K562 (cell line): ENCODE results near the gene CAPZB. TPM values are rescaled to one million over a fixed set of nuclear protein-coding genes. Genes with fewer than 3 reads are reported as not detected.

ENCODE experiments used
- ATAC-seq: fragments of 200-7000 bp; cut with Tn5 transposase; 3 replicates; pipeline ENCODE4 v1.9.1; 2020; ENCODE audit warnings: moderate library complexity
- BruUV-seq: library from RNA; stranded (reverse); fragments of 400-500 nt; replicated peaks from 2 replicates; lab custom pipeline; 2021; lab: Mats Ljungman, UMichigan
- CTCF ChIA-PET: fragments of 300-600 bp; formaldehyde crosslinking; extraction: SDS; loops from one replicate; lab custom pipeline; 2021; ENCODE audit warnings: low intra/inter-chr PET ratio; lab: Yijun Ruan, JAX
- POLR2A ChIA-PET: fragments of 300-600, 350-650 bp; sonication (Branson Sonifier 250); formaldehyde crosslinking; extraction: SDS; loops from one replicate; lab custom pipeline; 2021; ENCODE audit warnings: antibody characterized with exemption, inconsistent platforms; lab: Yijun Ruan, JAX
- DNase-seq, 4 experiments: peaks; one replicate each; pipeline versions ENCODE4 v3.0.0 to v3.0.0-alpha.2; 2011 to 2018; ENCODE audit warnings: low spot score in 3 of 4, mixed read lengths in 3 of 4; ENCODE audit errors: extremely low read depth in 1 of 4
- FAIRE-seq: peaks from 2 replicates; lab custom pipeline; 2011; peaks lifted over from hg19 to GRCh38; lab: Jason Lieb, UNC
- H2AFZ ChIP-seq: 2 replicates; pipeline ENCODE4 v1.6.0; 2011; ENCODE audit warnings: low read depth, low read length, control low read depth, inconsistent platforms
- H3K27ac ChIP-seq: fragments of 200-600 bp; 3 replicates; pipeline ENCODE4 v1.8.0; 2011; ENCODE audit warnings: low read depth, mild to moderate bottlenecking, control low read depth, inconsistent platforms, low read length, moderate library complexity, mixed read lengths; ENCODE audit errors: extremely low read depth
- H3K27me3 ChIP-seq, 2 experiments: fragments of 300-600 bp in 1 of 2; 2 replicates in 1 of 2; 3 replicates in 1 of 2; pipeline versions ENCODE4 v1.6.0 to v1.8.0; 2011; ENCODE audit warnings: inconsistent platforms in 2 of 2, low read length in 2 of 2, mild to moderate bottlenecking in 1 of 2, mixed read lengths in 1 of 2, moderate library complexity in 1 of 2; ENCODE audit not compliant: control insufficient read depth in 2 of 2, insufficient read depth in 2 of 2
- H3K36me3 ChIP-seq: fragments of 300-600 bp; 3 replicates; pipeline ENCODE4 v1.8.0; 2011; ENCODE audit warnings: mild to moderate bottlenecking, low read length, inconsistent platforms; ENCODE audit not compliant: control insufficient read depth, insufficient read depth
- H3K4me1 ChIP-seq, 2 experiments: fragments of 200-600 bp in 1 of 2; replicated peaks in 1 of 2; 2 replicates in 1 of 2; 3 replicates in 1 of 2; pipeline versions ENCODE4 v1.5.1 to v1.8.0; 2011; ENCODE audit warnings: inconsistent platforms in 2 of 2, low read length in 2 of 2, mild to moderate bottlenecking in 1 of 2, mixed read lengths in 1 of 2, moderate library complexity in 1 of 2; ENCODE audit not compliant: control insufficient read depth in 2 of 2, insufficient read depth in 2 of 2
- H3K4me2 ChIP-seq: 2 replicates; pipeline ENCODE4 v1.6.1; 2011; ENCODE audit warnings: low read length, control low read depth, inconsistent platforms, mixed read lengths; ENCODE audit not compliant: insufficient read depth
- H3K4me3 ChIP-seq: fragments of 200-600 bp; sonication (generic), shearing (Covaris generic); 2 replicates; pipeline ENCODE4 v1.5.1; 2016; ENCODE audit warnings: control low read depth, inconsistent platforms
- H3K79me2 ChIP-seq: fragments of 200-600 bp; 3 replicates; pipeline ENCODE4 v1.8.0; 2011; ENCODE audit warnings: low read length, inconsistent platforms; ENCODE audit not compliant: control insufficient read depth, insufficient read depth
- H3K9ac ChIP-seq, 2 experiments: 2 replicates each; pipeline versions ENCODE4 v1.6.0 to v1.6.1; 2011; ENCODE audit warnings: low read depth in 2 of 2, low read length in 2 of 2, control low read depth in 1 of 2, inconsistent platforms in 1 of 2, mild to moderate bottlenecking in 1 of 2, mixed read lengths in 1 of 2; ENCODE audit not compliant: insufficient read depth in 1 of 2
- H3K9me1 ChIP-seq: one replicate; pipeline ENCODE4 v1.6.0; 2011; ENCODE audit warnings: inconsistent platforms, mild to moderate bottlenecking, low read length, moderate library complexity; ENCODE audit not compliant: control insufficient read depth, insufficient read depth
- H3K9me3 ChIP-seq: replicated peaks from 2 replicates; pipeline ENCODE4 v1.5.1; 2011; ENCODE audit warnings: low read depth, low read length, inconsistent platforms; ENCODE audit not compliant: control insufficient read depth, insufficient read depth
- H4K20me1 ChIP-seq: replicated peaks from 2 replicates; pipeline ENCODE4 v1.6.1; 2011; ENCODE audit warnings: low read length, inconsistent platforms, mixed read lengths; ENCODE audit not compliant: control insufficient read depth, insufficient read depth
- CTBP1 ChIP-seq: fragments of 450-650 bp; IDR thresholded peaks from 2 replicates; pipeline ENCODE4 v1.6.1; 2016; ENCODE audit warnings: borderline replicate concordance
- ESRRA ChIP-seq: fragments of 450-650 bp; IDR thresholded peaks from 2 replicates; pipeline ENCODE4 v1.6.1; 2014; ENCODE audit warnings: low read depth, mild to moderate bottlenecking, moderate library complexity, borderline replicate concordance
- HDAC2 ChIP-seq: fragments of 450-650 bp; IDR thresholded peaks from 2 replicates; pipeline ENCODE4 v1.6.1; 2016; ENCODE audit warnings: mild to moderate bottlenecking
- HEY1 ChIP-seq: fragments of 250-450 bp; sonication (Bioruptor Pico); IDR thresholded peaks from 2 replicates; pipeline ENCODE4 v1.5.0; 2020; ENCODE audit warnings: mild to moderate bottlenecking, moderate library complexity, borderline replicate concordance
- NR2C1 ChIP-seq, 2 experiments: fragments of 450-650 bp; IDR thresholded peaks; 2 replicates each; pipeline ENCODE4 v1.6.1; 2017; ENCODE audit warnings: mild to moderate bottlenecking in 2 of 2, antibody characterized with exemption in 1 of 2, inconsistent platforms in 1 of 2, missing compliant biosample characterization in 1 of 2, missing genetic modification characterization in 1 of 2
- RB1 ChIP-seq: fragments of 450-650 bp; IDR thresholded peaks from 2 replicates; pipeline ENCODE4 v1.6.1; 2017; ENCODE audit warnings: low read depth, mild to moderate bottlenecking
- STAT5A ChIP-seq: IDR thresholded peaks from 2 replicates; pipeline ENCODE4 v1.6.1; 2012; ENCODE audit warnings: low read length, inconsistent platforms, borderline replicate concordance
- TOE1 ChIP-seq, 2 experiments: fragments of 450-650 bp in 1 of 2; sonication (generic) in 1 of 2; formaldehyde crosslinking in 1 of 2; IDR thresholded peaks; 2 replicates each; pipeline versions ENCODE4 v1.7.1 to v1.8.0; 2016 to 2022; ENCODE audit warnings: borderline replicate concordance in 2 of 2, mild to moderate bottlenecking in 2 of 2, antibody characterized with exemption in 1 of 2, inconsistent platforms in 1 of 2, low read depth in 1 of 2, missing genetic modification reagents in 1 of 2, moderate library complexity in 1 of 2
- ZFP91 ChIP-seq: sonication (generic); formaldehyde crosslinking; IDR thresholded peaks from 2 replicates; pipeline ENCODE4 v1.8.0; 2022; ENCODE audit warnings: mild to moderate bottlenecking, missing genetic modification reagents
- ZNF143 ChIP-seq: sonication (generic); formaldehyde crosslinking; IDR thresholded peaks from 2 replicates; pipeline ENCODE4 v1.9.0; 2022; ENCODE audit warnings: mild to moderate bottlenecking, missing genetic modification reagents
- ZNF511 ChIP-seq: sonication (generic); formaldehyde crosslinking; IDR thresholded peaks from 2 replicates; pipeline ENCODE4 v1.8.0; 2022; ENCODE audit warnings: mild to moderate bottlenecking, missing genetic modification reagents
- ZNF717 ChIP-seq: fragments of 250-450 bp; sonication (Bioruptor Pico); IDR thresholded peaks from 2 replicates; pipeline ENCODE4 v1.5.0; 2021
- ZNF79 ChIP-seq: fragments of 250-450 bp; sonication (Bioruptor Pico); IDR thresholded peaks from 2 replicates; pipeline ENCODE4 v1.4.0; 2020; ENCODE audit warnings: low read depth, mild to moderate bottlenecking, moderate library complexity
- WGBS: fragments of 100-300 bp; shearing (Covaris generic); methylation state at CpG from one replicate; pipeline ENCODE4 v1.1.6; 2016; ENCODE audit warnings: low coverage, mixed read lengths; ENCODE audit not compliant: insufficient coverage; ENCODE audit errors: missing lambda C conversion rate; 5-methylcytosine and 5-hydroxymethylcytosine counted together
- in situ Hi-C: fragments of 300-500 bp; cut with MboI; formaldehyde crosslinking; loops from 4 replicates; pipeline ENCODE4 v1.15.0; 2018; ENCODE audit warnings: inconsistent platforms, mixed read lengths
- intact Hi-C: fragments of 100-400 bp; cut with micrococcal nuclease; formaldehyde crosslinking; loops from 2 replicates; pipeline ENCODE4 v1.14.2; 2022
- polyA plus RNA-seq, 8 experiments: library from polyadenylated mRNA; depleted of rRNA in 4 of 8; stranded (reverse) in 5 of 8; unstranded in 3 of 8; fragments of >200 nt; fragmentation: Nextera tagmentation in 2 of 8; fragmentation: Illumina TruSeq in 1 of 8; extraction: Ambion mirVana in 2 of 8; extraction: Trizol in 1 of 8; gene quantifications; 2 replicates each; pipeline versions ENCODE4 v1.2.1 to v1.2.3, GENCODE V29; 2011 to 2014; ENCODE audit warnings: inconsistent platforms in 1 of 8, missing spikeins in 1 of 8
- total RNA-seq, 7 experiments: library from RNA; depleted of rRNA in 6 of 7; stranded (reverse); fragments of >200 nt in 6 of 7; fragmentation: Illumina TruSeq in 2 of 7; extraction: Trizol in 2 of 7; gene quantifications; 2 replicates each; pipeline versions ENCODE4 v1.2.1 to v1.2.3, GENCODE V29; 2011 to 2021; ENCODE audit warnings: low replicate concordance in 1 of 7
- TF ChIP-seq, protein P1 (sequence below), 2 experiments: fragments of 150-350 bp in 1 of 2; IDR thresholded peaks; 2 replicates each; pipeline ENCODE4 v1.6.1; 2012 to 2016; ENCODE audit warnings: low read depth in 2 of 2, low read length in 2 of 2, mild to moderate bottlenecking in 1 of 2, moderate library complexity in 1 of 2

Gene CAPZB
- total and polyA plus RNA-seq, 9 of the 15 experiments (the other 6 are each of a cell fraction or from before 2014, with no cell fraction given): 57.6 to 297 (median 125) TPM

- H3K36me3 ChIP-seq: peaks cover 62% of the 10 kb centered on the region; the same call in 2 of the 3 replicates
- peaks cover 16 to 42% of the 10 kb centered on the region in 2 experiments for H3K4me1 ChIP-seq
- H3K9ac ChIP-seq: peak overlapping the region; percentile 46 to 88
- peaks cover 30% of the 10 kb centered on the region for H4K20me1 ChIP-seq
- H3K9me1 ChIP-seq: peaks cover 20% of the 10 kb centered on the region
- CTCF ChIA-PET: no interaction called here
- H3K4me2 ChIP-seq: peak overlapping the region; percentile 58
- no peak overlapping the region for H3K4me3 ChIP-seq
- H3K79me2 ChIP-seq: no peaks in the 10 kb centered on the region
- POLR2A ChIA-PET: interaction anchor here (0.5 to 1.8 kb wide), 4 partner anchors 10 to 512 kb away, joined by 3 to 10 read pairs (median 4); no protein-coding TSS in a partner anchor
- no TSS peak for BruUV-seq
- WGBS: 72% methylated on average over 30 of the region's 32 CpGs
- no peaks in the 10 kb centered on the region for H3K9me3 ChIP-seq
- H3K27ac ChIP-seq: peak overlapping the region; percentile 82
- no peak for ATAC-seq
- peak in 2 of 4 experiments; percentile 46 to 53 for DNase-seq
- in situ Hi-C loops (no loop called here), intact Hi-C loops (no loop called here)
- no peak overlapping the region for H2AFZ ChIP-seq
- FAIRE-seq: no peak
- no peaks in the 10 kb centered on the region for H3K27me3 ChIP-seq
- 0 out of 2 replicates have a peak, but pooled peaks have one; percentile 20 for TF ChIP-seq ZNF511
- peak; percentile 31; the same call in 1 of the 2 replicates for TF ChIP-seq ZNF717 (CRISPR knock-in tag)
- 0 out of 2 replicates have a peak, but pooled peaks have one; percentile 10 for TF ChIP-seq TOE1 (IDR thresholded peaks at IDR 0.05; ENCODE audit: borderline replicate concordance)
- no peak for TF ChIP-seq TOE1 (CRISPR knock-in tag; IDR thresholded peaks at IDR 0.05; ENCODE audit: borderline replicate concordance, low read depth)
- no peak for TF ChIP-seq ZNF79 (CRISPR knock-in tag)
- 0 out of 2 replicates have a peak, but pooled peaks have one; percentile 52 for TF ChIP-seq ZFP91 (CRISPR knock-in tag)
- peak; percentile 24; the same call in 1 of the 2 replicates for TF ChIP-seq NR2C1 (IDR thresholded peaks at IDR 0.05)
- TF ChIP-seq NR2C1 (tag; IDR thresholded peaks at IDR 0.05): no peak
- TF ChIP-seq HDAC2: peak; percentile 80
- 0 out of 2 replicates have a peak, but pooled peaks have one; percentile 3 for TF ChIP-seq CTBP1
- peak; percentile 77 for TF ChIP-seq ESRRA
- TF ChIP-seq ZNF143 (CRISPR knock-in tag): 0 out of 2 replicates have a peak, but pooled peaks have one; percentile 20
- TF ChIP-seq STAT5A: no peak
- TF ChIP-seq HEY1 (CRISPR knock-in tag): 0 out of 2 replicates have a peak, but pooled peaks have one; percentile 52
- TF ChIP-seq, protein P1, sequence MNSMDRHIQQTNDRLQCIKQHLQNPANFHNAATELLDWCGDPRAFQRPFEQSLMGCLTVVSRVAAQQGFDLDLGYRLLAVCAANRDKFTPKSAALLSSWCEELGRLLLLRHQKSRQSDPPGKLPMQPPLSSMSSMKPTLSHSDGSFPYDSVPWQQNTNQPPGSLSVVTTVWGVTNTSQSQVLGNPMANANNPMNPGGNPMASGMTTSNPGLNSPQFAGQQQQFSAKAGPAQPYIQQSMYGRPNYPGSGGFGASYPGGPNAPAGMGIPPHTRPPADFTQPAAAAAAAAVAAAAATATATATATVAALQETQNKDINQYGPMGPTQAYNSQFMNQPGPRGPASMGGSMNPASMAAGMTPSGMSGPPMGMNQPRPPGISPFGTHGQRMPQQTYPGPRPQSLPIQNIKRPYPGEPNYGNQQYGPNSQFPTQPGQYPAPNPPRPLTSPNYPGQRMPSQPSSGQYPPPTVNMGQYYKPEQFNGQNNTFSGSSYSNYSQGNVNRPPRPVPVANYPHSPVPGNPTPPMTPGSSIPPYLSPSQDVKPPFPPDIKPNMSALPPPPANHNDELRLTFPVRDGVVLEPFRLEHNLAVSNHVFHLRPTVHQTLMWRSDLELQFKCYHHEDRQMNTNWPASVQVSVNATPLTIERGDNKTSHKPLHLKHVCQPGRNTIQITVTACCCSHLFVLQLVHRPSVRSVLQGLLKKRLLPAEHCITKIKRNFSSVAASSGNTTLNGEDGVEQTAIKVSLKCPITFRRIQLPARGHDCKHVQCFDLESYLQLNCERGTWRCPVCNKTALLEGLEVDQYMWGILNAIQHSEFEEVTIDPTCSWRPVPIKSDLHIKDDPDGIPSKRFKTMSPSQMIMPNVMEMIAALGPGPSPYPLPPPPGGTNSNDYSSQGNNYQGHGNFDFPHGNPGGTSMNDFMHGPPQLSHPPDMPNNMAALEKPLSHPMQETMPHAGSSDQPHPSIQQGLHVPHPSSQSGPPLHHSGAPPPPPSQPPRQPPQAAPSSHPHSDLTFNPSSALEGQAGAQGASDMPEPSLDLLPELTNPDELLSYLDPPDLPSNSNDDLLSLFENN (IDR thresholded peaks at IDR 0.05; ENCODE audit: low read depth in 2 of 2, low read length in 2 of 2): no peak
- 0 out of 2 replicates have a peak, but pooled peaks have one; percentile 26 for TF ChIP-seq RB1
Observed at GRCh38 chr1:19325958-19326747, 159.2 kb downstream of the CAPZB start.
